PFSK-1 (cell line): ENCODE results near the gene SAPCD1.

Experiments
- FOXP2 ChIP-seq: optimal IDR thresholded peaks from 2 replicates; pipeline ENCODE3; 2011; ENCODE audit warnings: borderline replicate concordance, control low read depth, inconsistent platforms; ENCODE audit not compliant: insufficient read depth; ENCODE audit errors: extremely low read length, extremely low read depth
- POLR2AphosphoS5 ChIP-seq: IDR thresholded peaks from 2 replicates; pipeline ENCODE4 v1.6.1; 2012; ENCODE audit warnings: low read depth, mild to moderate bottlenecking, control low read depth, low read length, moderate library complexity
- SIN3A ChIP-seq: IDR thresholded peaks from 2 replicates; pipeline ENCODE4 v1.6.1; 2012; ENCODE audit warnings: mild to moderate bottlenecking, low read length, moderate library complexity, borderline replicate concordance; ENCODE audit not compliant: insufficient read depth
- TAF1 ChIP-seq: IDR thresholded peaks from 2 replicates; pipeline ENCODE4 v1.6.1; 2012; ENCODE audit warnings: low read length, control low read depth, borderline replicate concordance; ENCODE audit not compliant: insufficient read depth
- TF ChIP-seq, protein P1 (sequence below), 2 experiments: IDR thresholded peaks; 2 replicates each; pipeline versions ENCODE4 v1.6.1 to v1.8.0; 2011 to 2012; ENCODE audit warnings: low read depth in 2 of 2, low read length in 2 of 2, control low read depth in 1 of 2, inconsistent platforms in 1 of 2, mild to moderate bottlenecking in 1 of 2, moderate library complexity in 1 of 2; ENCODE audit not compliant: insufficient read depth in 1 of 2

Gene SAPCD1

DNA sequence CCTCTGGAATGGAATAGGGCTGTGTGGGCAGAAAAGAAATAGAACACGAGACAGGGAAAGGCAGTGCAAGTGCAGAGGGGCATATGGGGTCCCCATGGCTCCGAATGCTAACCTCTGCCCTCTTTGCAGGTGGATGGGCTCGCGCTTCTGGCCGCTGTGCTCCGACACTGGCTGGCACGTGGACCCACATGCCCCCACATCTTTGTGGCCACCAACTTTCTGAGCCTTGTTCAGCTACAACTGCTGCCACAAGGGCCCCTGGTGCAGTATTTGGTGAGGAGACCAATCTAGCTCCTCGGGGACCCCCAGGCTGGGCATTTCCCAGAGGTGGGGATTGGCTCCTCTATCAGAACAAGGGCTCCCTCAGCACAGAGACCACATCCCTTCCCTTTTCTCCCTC is 1.1 kb upstream of the SAPCD1 start:
- no peak for TF ChIP-seq TAF1

DNA sequence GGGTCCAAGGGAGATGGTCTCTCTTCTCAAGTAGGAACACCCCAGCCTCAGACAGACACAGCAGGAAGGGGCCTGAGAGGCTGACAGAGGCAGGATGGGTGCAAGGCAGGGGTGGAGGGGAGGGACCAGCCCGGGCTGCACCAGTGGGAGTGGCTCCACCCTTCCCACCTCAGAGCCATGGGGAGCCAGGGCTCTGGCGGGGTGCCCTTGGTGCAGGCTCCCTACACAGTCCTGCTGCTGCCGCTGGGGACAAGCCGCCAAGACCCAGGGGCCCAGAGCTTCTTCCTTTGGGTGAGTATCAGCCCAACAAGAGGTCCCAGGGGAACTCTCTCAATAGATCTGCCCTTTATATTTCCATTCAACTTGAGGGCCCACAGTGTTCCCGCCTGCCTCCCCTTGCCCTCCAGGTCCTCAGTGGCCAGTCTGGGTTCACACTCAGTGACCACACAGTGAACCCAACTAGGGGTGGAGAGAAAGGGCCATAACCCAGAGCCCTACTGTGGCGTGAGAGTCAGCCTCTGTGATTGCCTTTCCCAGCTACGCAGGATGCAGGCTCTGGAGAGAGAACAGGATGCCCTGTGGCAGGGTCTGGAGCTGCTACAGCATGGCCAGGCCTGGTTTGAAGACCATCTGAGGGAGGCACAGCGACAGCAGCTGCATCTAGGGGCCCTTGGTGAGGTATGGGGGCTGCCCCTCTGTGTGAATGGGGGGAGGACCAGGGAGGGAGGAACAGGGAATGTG is 592 bp downstream of the SAPCD1 start:
- TF ChIP-seq TAF1 = no peak
- no peak for TF ChIP-seq POLR2AphosphoS5
- no peak for TF ChIP-seq SIN3A

GRCh38 chr6:31763619-31763940 is 1.1 kb downstream of the SAPCD1 start:
- TF ChIP-seq SIN3A = no peak
- TF ChIP-seq TAF1 = no peak
- no peak for TF ChIP-seq FOXP2
- TF ChIP-seq, protein P1, sequence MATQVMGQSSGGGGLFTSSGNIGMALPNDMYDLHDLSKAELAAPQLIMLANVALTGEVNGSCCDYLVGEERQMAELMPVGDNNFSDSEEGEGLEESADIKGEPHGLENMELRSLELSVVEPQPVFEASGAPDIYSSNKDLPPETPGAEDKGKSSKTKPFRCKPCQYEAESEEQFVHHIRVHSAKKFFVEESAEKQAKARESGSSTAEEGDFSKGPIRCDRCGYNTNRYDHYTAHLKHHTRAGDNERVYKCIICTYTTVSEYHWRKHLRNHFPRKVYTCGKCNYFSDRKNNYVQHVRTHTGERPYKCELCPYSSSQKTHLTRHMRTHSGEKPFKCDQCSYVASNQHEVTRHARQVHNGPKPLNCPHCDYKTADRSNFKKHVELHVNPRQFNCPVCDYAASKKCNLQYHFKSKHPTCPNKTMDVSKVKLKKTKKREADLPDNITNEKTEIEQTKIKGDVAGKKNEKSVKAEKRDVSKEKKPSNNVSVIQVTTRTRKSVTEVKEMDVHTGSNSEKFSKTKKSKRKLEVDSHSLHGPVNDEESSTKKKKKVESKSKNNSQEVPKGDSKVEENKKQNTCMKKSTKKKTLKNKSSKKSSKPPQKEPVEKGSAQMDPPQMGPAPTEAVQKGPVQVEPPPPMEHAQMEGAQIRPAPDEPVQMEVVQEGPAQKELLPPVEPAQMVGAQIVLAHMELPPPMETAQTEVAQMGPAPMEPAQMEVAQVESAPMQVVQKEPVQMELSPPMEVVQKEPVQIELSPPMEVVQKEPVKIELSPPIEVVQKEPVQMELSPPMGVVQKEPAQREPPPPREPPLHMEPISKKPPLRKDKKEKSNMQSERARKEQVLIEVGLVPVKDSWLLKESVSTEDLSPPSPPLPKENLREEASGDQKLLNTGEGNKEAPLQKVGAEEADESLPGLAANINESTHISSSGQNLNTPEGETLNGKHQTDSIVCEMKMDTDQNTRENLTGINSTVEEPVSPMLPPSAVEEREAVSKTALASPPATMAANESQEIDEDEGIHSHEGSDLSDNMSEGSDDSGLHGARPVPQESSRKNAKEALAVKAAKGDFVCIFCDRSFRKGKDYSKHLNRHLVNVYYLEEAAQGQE (IDR thresholded peaks at IDR 0.05; ENCODE audit: insufficient read depth in 1 of 2, low read depth in 2 of 2, low read length in 2 of 2) = no peak
- TF ChIP-seq POLR2AphosphoS5 = no peak

DNA sequence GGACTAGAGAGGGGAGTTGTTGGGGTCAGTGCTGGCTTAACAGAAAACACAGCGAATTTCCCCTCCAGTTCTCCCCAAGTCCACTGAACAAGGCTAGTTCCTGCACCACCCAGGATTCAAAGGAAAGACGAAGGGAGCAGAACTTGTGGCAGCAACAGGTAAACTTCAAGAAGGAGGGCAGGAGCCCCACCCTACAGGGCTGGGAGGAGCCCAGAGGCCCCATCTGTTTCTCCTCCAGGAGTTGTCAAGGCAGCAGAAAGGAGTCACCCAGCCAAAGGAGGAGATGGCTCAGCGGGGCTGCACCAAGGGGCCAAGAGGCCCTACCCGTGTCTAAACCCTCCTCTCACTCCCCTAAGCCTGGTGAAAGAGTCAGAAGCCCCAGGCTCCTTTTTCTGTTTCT is 1.7 kb downstream of the SAPCD1 start:
- TF ChIP-seq, protein P1 (IDR thresholded peaks at IDR 0.05; ENCODE audit: insufficient read depth in 1 of 2, low read depth in 2 of 2, low read length in 2 of 2) = no peak
- TF ChIP-seq FOXP2 = no peak
- no peak for TF ChIP-seq SIN3A
- TF ChIP-seq TAF1 = no peak
- no peak for TF ChIP-seq POLR2AphosphoS5

GRCh38 chr6:31765559-31765909 is 3.1 kb downstream of the SAPCD1 start:
- TF ChIP-seq TAF1 = no peak
- no peak for TF ChIP-seq SIN3A
- TF ChIP-seq, protein P1 (IDR thresholded peaks at IDR 0.05; ENCODE audit: insufficient read depth in 1 of 2, low read depth in 2 of 2, low read length in 2 of 2) = no peak
- no peak for TF ChIP-seq POLR2AphosphoS5
- TF ChIP-seq FOXP2 = no peak

- TF ChIP-seq, protein P1 (IDR thresholded peaks at IDR 0.05; ENCODE audit: insufficient read depth in 1 of 2, low read depth in 2 of 2, low read length in 2 of 2) = no peak
- TF ChIP-seq SIN3A (no peak), POLR2AphosphoS5 (no peak), TAF1 (no peak), FOXP2 (no peak)
Measured at GRCh38 chr6:31765910-31766794, 3.7 kb downstream of the SAPCD1 start.
